Tibial artery (tissue), 4 donors: ENCODE measurements around the gene FGD4.

Source experiments
- DNase-seq, 2 donors: peaks; one replicate each; pipeline ENCODE4 v3.0.0-alpha.2; 2019
- H3K27ac ChIP-seq, 2 donors: fragments of 200-600 bp; sonication (generic) in 1 of 2; 1 replicate in 1 of 2; 2 replicates in 1 of 2; pipeline ENCODE4 v1.5.1; 2018 to 2019; ENCODE audit warnings: mild to moderate bottlenecking in 1 of 2
- H3K27me3 ChIP-seq, 2 donors: fragments of 200-600 bp; sonication (generic) in 1 of 2; one replicate each; pipeline versions ENCODE4 v1.5.1 to v1.6.0; 2016 to 2019
- H3K36me3 ChIP-seq, 3 donors: fragments of 200-600 bp; sonication (generic) in 2 of 3; one replicate each; pipeline ENCODE4 v1.5.1; 2016 to 2019; ENCODE audit warnings: mild to moderate bottlenecking in 2 of 3
- H3K4me1 ChIP-seq, 4 donors: fragments of 200-600 bp; sonication (generic) in 2 of 4; 1 replicate in 3 of 4; 2 replicates in 1 of 4; pipeline ENCODE4 v1.5.1; 2016 to 2019
- H3K4me3 ChIP-seq, 2 donors: fragments of 200-600 bp; sonication (generic) in 1 of 2; 1 replicate in 1 of 2; 2 replicates in 1 of 2; pipeline ENCODE4 v1.5.1; 2018 to 2019; ENCODE audit warnings: mild to moderate bottlenecking in 2 of 2
- H3K9me3 ChIP-seq, 3 donors: fragments of 200-600 bp; sonication (generic) in 1 of 3; one replicate each; pipeline ENCODE4 v1.5.1; 2016 to 2019
- intact Hi-C: fragments of 100-400 bp; cut with DNase I; formaldehyde crosslinking; loops from one replicate; pipeline ENCODE4 v1.15.0; 2023; ENCODE audit warnings: low total_unique reads
- TF ChIP-seq, protein P1 (sequence below), 2 experiments: fragments of 200-600 bp in 1 of 2; fragments of 450-650 bp in 1 of 2; IDR thresholded peaks; one replicate each; pipeline ENCODE4 v1.5.1; 2017 to 2019; ENCODE audit warnings: antibody characterized with exemption in 2 of 2, mild to moderate bottlenecking in 1 of 2, moderate library complexity in 1 of 2

FGD4 gene

DNA sequence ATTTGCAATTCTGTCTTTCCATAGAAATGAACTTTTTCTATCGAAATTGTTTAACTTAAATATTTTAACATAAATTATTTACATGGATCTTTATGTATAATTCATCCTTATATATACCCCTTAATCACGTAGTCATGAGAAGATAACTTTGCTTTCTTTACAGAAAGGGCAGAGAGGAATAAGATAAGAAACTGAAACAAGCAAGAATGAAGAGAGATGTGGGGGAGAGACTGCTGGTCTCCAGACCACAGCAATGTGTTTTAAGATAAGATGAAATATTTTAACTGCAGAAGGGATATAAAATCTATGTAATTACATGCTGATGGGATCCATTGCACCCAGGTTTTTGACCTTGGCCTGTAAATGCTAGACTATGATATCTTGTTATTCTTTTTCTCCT, 245.1 kb downstream of the FGD4 start:
- H3K9me3 ChIP-seq, result no peaks in the 10 kb centered on the region
- intact Hi-C loops, result no loop called here
- no peaks in the 10 kb centered on the region for H3K27me3 ChIP-seq
- TF ChIP-seq, protein P1, sequence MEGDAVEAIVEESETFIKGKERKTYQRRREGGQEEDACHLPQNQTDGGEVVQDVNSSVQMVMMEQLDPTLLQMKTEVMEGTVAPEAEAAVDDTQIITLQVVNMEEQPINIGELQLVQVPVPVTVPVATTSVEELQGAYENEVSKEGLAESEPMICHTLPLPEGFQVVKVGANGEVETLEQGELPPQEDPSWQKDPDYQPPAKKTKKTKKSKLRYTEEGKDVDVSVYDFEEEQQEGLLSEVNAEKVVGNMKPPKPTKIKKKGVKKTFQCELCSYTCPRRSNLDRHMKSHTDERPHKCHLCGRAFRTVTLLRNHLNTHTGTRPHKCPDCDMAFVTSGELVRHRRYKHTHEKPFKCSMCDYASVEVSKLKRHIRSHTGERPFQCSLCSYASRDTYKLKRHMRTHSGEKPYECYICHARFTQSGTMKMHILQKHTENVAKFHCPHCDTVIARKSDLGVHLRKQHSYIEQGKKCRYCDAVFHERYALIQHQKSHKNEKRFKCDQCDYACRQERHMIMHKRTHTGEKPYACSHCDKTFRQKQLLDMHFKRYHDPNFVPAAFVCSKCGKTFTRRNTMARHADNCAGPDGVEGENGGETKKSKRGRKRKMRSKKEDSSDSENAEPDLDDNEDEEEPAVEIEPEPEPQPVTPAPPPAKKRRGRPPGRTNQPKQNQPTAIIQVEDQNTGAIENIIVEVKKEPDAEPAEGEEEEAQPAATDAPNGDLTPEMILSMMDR (IDR thresholded peaks at IDR 0.05), result no peak
- no peak overlapping the region for H3K27ac ChIP-seq
- peaks cover 26 to 51% (median 43%) of the 10 kb centered on the region in 3 donors for H3K36me3 ChIP-seq
- no peak overlapping the region for H3K4me3 ChIP-seq
- DNase-seq, result no peak
- peaks cover 0 to 6% (median 3%) of the 10 kb centered on the region in 4 donors for H3K4me1 ChIP-seq

DNA sequence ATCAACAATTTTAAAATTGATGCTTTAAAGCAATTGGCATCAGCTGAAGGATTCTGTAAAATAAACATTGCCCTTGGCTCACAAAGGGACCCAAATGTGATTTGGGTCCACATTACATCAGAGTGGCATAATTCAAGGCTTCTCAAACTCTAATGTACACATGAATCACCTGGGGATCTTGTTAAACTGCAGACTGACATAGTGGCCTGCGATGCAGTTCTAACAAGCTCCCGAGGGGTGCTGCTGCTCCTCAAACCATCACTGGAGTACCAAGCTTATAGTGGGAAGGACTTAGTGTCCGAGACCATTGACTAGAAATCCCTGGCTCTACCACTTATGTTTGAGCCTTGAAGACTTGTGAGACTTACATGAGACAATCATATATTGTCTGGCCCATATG, 247.9 kb downstream of the FGD4 start:
- Histone ChIP-seq H3K9me3 (no peaks in the 10 kb centered on the region), H3K4me3 (no peak overlapping the region), H3K36me3 (peaks cover 1 to 23% (median 17%) of the 10 kb centered on the region in 3 donors), H3K4me1 (peaks cover 0 to 6% (median 3%) of the 10 kb centered on the region in 4 donors), H3K27ac (no peak overlapping the region), H3K27me3 (no peaks in the 10 kb centered on the region)
- TF ChIP-seq, protein P1 (IDR thresholded peaks at IDR 0.05), result no peak
- DNase-seq, result no peak
- intact Hi-C loops, result no loop called here

DNA sequence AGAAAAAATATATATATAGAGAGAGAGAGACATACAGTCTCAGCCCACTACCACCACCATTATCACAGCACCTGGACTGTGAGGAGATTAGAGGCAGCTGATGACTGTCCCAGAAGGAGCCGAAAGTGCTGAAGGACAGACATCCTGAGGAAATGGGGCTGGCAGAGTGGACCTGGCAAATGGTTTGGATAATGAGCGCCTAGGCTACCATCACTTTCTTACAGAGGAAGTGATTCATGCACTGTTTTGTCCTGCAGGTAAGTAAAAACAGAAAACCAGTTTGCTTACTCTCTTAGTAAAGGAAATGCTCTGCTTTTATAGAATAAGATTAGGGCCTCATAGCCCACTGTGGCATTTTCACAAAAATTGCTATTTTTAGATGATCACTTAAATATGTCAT, 251.2 kb downstream of the FGD4 start:
- intact Hi-C loops, result no loop called here
- DNase-seq, result no peak
- H3K27ac ChIP-seq, result no peak overlapping the region
- H3K27me3 ChIP-seq, result no peaks in the 10 kb centered on the region
- H3K4me3 ChIP-seq, result no peak overlapping the region
- H3K9me3 ChIP-seq, result no peaks in the 10 kb centered on the region
- H3K4me1 ChIP-seq, result peaks cover 0 to 6% (median 3%) of the 10 kb centered on the region in 4 donors
- TF ChIP-seq, protein P1 (IDR thresholded peaks at IDR 0.05), result no peak
- H3K36me3 ChIP-seq, result peaks cover 0 to 2% (median 0%) of the 10 kb centered on the region in 3 donors

DNA sequence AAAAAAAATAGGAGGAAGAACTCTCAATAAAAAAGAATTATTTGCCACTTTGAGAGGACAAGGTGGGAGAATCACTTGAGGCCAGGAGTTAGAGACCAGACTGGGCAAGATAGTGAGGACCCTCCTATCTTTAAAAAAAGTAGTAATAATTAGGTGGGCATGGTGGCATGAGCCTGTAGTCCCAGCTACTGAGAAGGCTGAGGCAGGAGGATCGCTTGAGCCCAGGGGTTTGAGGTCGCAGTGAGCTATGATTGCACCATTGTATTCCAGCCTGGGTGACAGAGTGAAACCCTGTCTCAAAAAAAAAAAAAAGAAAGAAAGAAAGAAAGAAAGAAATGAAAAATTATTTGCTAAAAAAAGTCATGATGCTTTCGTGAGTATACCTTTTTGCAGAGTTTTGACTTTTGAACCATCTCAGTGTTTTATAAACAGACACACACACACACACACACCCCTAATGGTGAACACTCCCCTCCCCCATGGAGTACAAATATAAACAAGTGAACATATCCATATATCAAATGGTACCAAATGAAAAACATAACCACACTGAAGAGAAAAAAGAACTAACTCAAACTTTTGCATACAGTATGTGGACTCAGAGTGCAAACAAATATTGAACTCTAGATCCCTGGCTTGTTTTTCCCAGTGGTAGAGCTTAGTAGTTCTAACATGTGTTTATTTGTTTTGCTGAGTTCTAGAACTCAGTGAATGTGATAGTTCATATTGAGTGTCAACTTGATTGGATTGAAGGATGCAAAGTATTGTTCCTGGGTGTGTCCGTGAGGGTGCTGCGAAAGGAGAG, 252.0 kb downstream of the FGD4 start:
- TF ChIP-seq, protein P1 (IDR thresholded peaks at IDR 0.05), result no peak
- intact Hi-C loops, result no loop called here
- Histone ChIP-seq H3K27me3 (no peaks in the 10 kb centered on the region), H3K9me3 (no peaks in the 10 kb centered on the region), H3K36me3 (no peaks in the 10 kb centered on the region), H3K4me3 (no peak overlapping the region), H3K4me1 (peaks cover 0 to 6% (median 3%) of the 10 kb centered on the region in 4 donors), H3K27ac (no peak overlapping the region)
- DNase-seq, result no peak

GRCh38 chr12:32651956-32652210, 252.5 kb downstream of the FGD4 start:
- H3K27me3 ChIP-seq, result no peaks in the 10 kb centered on the region
- intact Hi-C loops, result no loop called here
- no peak overlapping the region for H3K4me3 ChIP-seq
- H3K9me3 ChIP-seq, result no peaks in the 10 kb centered on the region
- no peaks in the 10 kb centered on the region for H3K36me3 ChIP-seq
- H3K4me1 ChIP-seq, result peaks cover 0 to 5% (median 1%) of the 10 kb centered on the region in 4 donors
- DNase-seq, result no peak
- TF ChIP-seq, protein P1 (IDR thresholded peaks at IDR 0.05), result no peak
- no peak overlapping the region for H3K27ac ChIP-seq
